Body of pancreas (tissue), 4 donors: ENCODE data around the gene LALBA. TPM values are rescaled to one million over a fixed set of nuclear protein-coding genes. Genes with fewer than 3 reads are reported as not detected.

Source experiments
- ATAC-seq: fragments of 150-250 bp; one replicate; pipeline ENCODE4 v1.9.1; 2016
- DNase-seq, 4 donors: peaks; one replicate each; pipeline ENCODE4 v3.0.0-alpha.2; 2019
- H3K27ac ChIP-seq, 4 donors: fragments of 200-600 bp; sonication (generic); 1 replicate in 3 of 4; 2 replicates in 1 of 4; pipeline versions ENCODE4 v1.5.1 to v1.6.1; 2016 to 2019; ENCODE audit warnings: mild to moderate bottlenecking in 1 of 4, mixed read lengths in 1 of 4, moderate library complexity in 1 of 4
- H3K27me3 ChIP-seq, 2 donors: fragments of 200-600 bp; sonication (generic); one replicate each; pipeline ENCODE4 v1.6.0; 2016; ENCODE audit warnings: mild to moderate bottlenecking in 1 of 2
- H3K36me3 ChIP-seq, 2 donors: fragments of 200-600 bp; sonication (generic); replicated peaks in 1 of 2; 2 replicates each; pipeline ENCODE4 v1.5.1; 2016; ENCODE audit warnings: low read depth in 2 of 2; ENCODE audit not compliant: insufficient read depth in 1 of 2
- H3K4me1 ChIP-seq: fragments of 200-600 bp; sonication (generic); one replicate; pipeline ENCODE4 v1.6.0; 2016
- H3K4me3 ChIP-seq, 2 donors: fragments of 200-600 bp; sonication (generic); 1 replicate in 1 of 2; 2 replicates in 1 of 2; pipeline ENCODE4 v1.5.1; 2016 to 2019
- H3K9me3 ChIP-seq, 3 donors: fragments of 200-600 bp; sonication (generic); 1 replicate in 2 of 3; 2 replicates in 1 of 3; pipeline ENCODE4 v1.5.1; 2016
- POLR2A ChIP-seq, 3 donors: fragments of 450-650 bp; IDR thresholded peaks; one replicate each; pipeline ENCODE4 v1.6.1; 2016; ENCODE audit warnings: antibody characterized with exemption in 3 of 3, mild to moderate bottlenecking in 2 of 3
- WGBS, 2 donors: methylation state at CpG; one replicate each; pipeline ENCODE4 v1.1.5; 2017; 5-methylcytosine and 5-hydroxymethylcytosine counted together
- intact Hi-C: fragments of 100-400 bp; cut with DNase I; formaldehyde crosslinking; loops from one replicate; pipeline ENCODE4 v1.15.1; 2023
- total RNA-seq, 2 donors: library from RNA; depleted of rRNA; stranded (reverse); fragments of >200 nt; gene quantifications; one replicate each; pipeline ENCODE4 v1.1.0, GENCODE V29; 2016
- TF ChIP-seq, protein P1 (sequence below), 7 experiments: fragments of 450-650 bp in 4 of 7; fragments of 200-600 bp in 3 of 7; sonication (generic) in 3 of 7; IDR thresholded peaks; one replicate each; pipeline ENCODE4 v1.5.1; 2016 to 2019; ENCODE audit warnings: antibody characterized with exemption in 7 of 7

The LALBA gene
- total RNA-seq, 2 donors from 2014 or later: not detected

DNA sequence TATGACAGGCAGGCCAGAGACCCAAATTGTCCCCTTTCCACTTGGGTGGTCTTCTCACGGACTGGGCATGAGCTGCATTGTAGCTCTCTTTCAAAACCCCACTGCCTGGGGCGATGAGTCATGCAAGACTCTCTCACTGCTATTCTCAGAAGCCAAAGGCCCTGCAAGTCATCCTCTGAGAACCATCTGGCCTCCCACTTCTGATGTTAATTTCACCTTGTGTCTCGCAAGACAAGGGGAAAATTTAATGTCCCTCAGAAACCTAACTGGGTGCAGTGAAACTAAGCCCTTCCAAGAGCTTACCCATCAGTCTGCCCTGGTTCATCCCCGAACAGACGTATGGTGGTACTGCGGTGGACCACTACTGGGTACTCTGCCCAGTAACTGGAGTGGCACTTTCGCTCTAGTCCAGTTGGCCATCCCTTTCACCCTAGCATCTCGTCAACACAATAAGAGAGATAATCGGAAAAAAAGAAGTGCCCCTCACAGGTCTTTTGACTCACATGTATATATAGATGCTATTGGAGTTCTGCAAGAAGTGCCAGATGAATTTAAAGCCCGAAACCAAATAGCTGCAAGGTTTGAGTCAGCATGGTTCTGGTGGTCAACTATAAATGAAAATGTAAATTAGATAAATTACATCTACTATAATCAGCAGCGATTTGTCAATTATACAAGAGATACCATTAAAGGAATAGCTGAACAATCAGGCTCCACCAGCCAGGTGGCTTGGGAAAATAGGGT lies 31.3 kb upstream of the LALBA start:
- DNase-seq (no peak), ATAC-seq (no peak)
- Histone ChIP-seq H3K9me3 (peaks cover 0 to 15% (median 0%) of the 10 kb centered on the region in 3 donors), H3K27me3 (no peaks in the 10 kb centered on the region), H3K4me3 (no peak overlapping the region), H3K36me3 (no peaks in the 10 kb centered on the region), H3K27ac (no peak overlapping the region), H3K4me1 (no peaks in the 10 kb centered on the region)
- 72 to 76% methylated on average over 11 of the region's 11 CpGs for WGBS, 2 donors
- intact Hi-C loops: no loop called here
- TF ChIP-seq POLR2A (IDR thresholded peaks at IDR 0.05): no peak
- TF ChIP-seq, protein P1, sequence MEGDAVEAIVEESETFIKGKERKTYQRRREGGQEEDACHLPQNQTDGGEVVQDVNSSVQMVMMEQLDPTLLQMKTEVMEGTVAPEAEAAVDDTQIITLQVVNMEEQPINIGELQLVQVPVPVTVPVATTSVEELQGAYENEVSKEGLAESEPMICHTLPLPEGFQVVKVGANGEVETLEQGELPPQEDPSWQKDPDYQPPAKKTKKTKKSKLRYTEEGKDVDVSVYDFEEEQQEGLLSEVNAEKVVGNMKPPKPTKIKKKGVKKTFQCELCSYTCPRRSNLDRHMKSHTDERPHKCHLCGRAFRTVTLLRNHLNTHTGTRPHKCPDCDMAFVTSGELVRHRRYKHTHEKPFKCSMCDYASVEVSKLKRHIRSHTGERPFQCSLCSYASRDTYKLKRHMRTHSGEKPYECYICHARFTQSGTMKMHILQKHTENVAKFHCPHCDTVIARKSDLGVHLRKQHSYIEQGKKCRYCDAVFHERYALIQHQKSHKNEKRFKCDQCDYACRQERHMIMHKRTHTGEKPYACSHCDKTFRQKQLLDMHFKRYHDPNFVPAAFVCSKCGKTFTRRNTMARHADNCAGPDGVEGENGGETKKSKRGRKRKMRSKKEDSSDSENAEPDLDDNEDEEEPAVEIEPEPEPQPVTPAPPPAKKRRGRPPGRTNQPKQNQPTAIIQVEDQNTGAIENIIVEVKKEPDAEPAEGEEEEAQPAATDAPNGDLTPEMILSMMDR (IDR thresholded peaks at IDR 0.05): no peak

DNA sequence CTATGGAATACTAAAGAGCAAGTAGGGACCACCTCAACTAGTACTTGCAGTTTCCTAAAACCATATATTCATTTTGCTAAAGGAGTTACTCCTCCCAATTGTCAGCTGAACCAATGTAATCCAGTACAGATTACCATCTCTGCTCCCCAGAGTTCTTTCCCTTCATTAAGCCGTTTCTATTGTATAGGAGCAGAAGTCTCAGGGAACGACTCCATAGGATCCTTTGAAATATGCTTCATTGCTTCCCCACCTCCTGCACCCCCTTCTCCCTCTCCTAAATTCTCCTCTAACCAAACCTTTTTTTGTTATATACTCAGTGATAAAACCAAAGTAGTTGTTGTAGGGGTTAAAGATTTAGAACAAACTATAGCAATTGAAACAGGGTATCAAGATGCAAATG lies 30.7 kb upstream of the LALBA start:
- H3K4me1 ChIP-seq: no peaks in the 10 kb centered on the region
- H3K36me3 ChIP-seq: no peaks in the 10 kb centered on the region
- no peak overlapping the region for H3K27ac ChIP-seq
- no peak for DNase-seq
- no peaks in the 10 kb centered on the region for H3K27me3 ChIP-seq
- 53 to 57% methylated on average over 2 of the region's 2 CpGs for WGBS, 2 donors
- peaks cover 0 to 12% (median 0%) of the 10 kb centered on the region in 3 donors for H3K9me3 ChIP-seq
- no peak for ATAC-seq
- TF ChIP-seq, protein P1 (IDR thresholded peaks at IDR 0.05): no peak
- no peak for TF ChIP-seq POLR2A (IDR thresholded peaks at IDR 0.05)
- intact Hi-C loops: no loop called here
- no peak overlapping the region for H3K4me3 ChIP-seq

DNA sequence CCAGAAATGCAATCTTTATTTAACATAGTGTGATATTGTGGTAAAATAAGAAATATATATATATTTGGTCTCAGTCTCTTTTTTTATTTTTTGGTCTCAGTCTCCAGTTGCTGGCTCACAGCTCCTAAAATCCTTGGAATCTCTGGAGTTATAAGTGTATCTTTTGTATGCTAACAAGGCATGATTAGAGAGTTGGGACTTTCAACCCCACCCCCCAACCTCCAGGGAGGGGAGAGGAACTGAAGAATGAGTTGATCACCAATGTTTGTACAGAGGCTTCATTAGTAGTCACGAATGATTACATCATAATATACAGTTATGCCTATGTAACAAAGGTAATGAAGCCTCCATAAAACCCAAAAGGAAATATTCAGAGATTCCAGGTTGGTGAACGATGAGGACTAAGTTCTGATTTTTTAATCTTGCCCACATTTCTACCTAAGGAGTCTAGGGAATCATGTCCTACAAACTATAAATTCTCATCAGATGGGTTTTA lies 22.8 kb upstream of the LALBA start:
- TF ChIP-seq, protein P1 (IDR thresholded peaks at IDR 0.05): no peak
- no peak for TF ChIP-seq POLR2A (IDR thresholded peaks at IDR 0.05)
- intact Hi-C loops: no loop called here
- Histone ChIP-seq H3K4me1 (no peaks in the 10 kb centered on the region), H3K27me3 (no peaks in the 10 kb centered on the region), H3K36me3 (no peaks in the 10 kb centered on the region), H3K4me3 (no peak overlapping the region), H3K9me3 (no peaks in the 10 kb centered on the region), H3K27ac (no peak overlapping the region)
- DNase-seq: no peak
- ATAC-seq: no peak
- 54 to 58% methylated on average over 2 of the region's 2 CpGs for WGBS, 2 donors

DNA sequence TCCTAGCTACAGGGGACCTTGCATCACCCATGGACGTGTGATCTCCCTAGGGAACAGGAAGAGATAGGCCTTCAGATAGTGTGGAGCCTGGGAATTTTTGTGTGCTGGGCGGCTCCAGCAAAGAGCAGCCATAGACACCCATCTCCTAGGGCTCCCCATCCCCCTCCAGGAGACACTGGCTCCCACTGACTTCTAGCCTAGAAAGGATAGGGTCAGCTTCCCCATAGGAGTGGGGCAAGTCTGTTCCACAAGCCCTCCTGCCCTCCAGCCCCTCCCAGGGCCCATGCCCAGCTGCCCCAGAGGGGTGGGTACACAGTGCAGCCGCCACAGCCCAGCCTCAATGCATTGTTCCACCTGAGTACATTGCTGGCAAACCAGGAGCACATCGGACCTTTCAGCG lies 16.5 kb upstream of the LALBA start:
- Histone ChIP-seq H3K9me3 (no peaks in the 10 kb centered on the region), H3K27ac (no peak overlapping the region), H3K27me3 (no peaks in the 10 kb centered on the region), H3K4me1 (no peaks in the 10 kb centered on the region), H3K36me3 (no peaks in the 10 kb centered on the region), H3K4me3 (no peak overlapping the region)
- 50 to 83% methylated on average over 1 to 5 of the region's 5 CpGs for WGBS, 2 donors
- no peak for ATAC-seq
- no peak for DNase-seq
- intact Hi-C loops: no loop called here
- TF ChIP-seq, protein P1 (IDR thresholded peaks at IDR 0.05): no peak
- no peak for TF ChIP-seq POLR2A (IDR thresholded peaks at IDR 0.05)

DNA sequence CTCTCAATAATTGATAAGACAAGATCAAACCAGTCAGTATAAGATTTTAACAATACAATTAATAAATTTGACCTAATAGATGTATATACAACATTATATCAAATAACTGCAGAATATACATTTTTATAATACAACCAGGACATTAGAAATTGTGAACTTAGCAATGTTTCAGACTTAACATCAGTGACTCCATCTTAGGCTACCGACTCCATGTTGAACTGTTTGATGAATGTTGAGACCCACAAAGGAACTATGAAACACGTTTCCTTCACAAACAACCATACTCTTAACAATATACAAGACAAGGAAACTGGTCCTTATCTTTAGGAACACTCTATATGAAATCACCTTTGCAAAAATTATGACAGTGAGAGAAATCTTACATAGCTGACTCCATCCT lies 13.9 kb upstream of the LALBA start:
- TF ChIP-seq, protein P1 (IDR thresholded peaks at IDR 0.05): no peak
- no peak for TF ChIP-seq POLR2A (IDR thresholded peaks at IDR 0.05)
- WGBS, 2 donors: 40 to 48% methylated on average over 2 of the region's 2 CpGs
- Histone ChIP-seq H3K27ac (no peak overlapping the region), H3K36me3 (no peaks in the 10 kb centered on the region), H3K9me3 (no peaks in the 10 kb centered on the region), H3K4me1 (no peaks in the 10 kb centered on the region), H3K4me3 (no peak overlapping the region), H3K27me3 (no peaks in the 10 kb centered on the region)
- intact Hi-C loops: no loop called here
- no peak for DNase-seq
- no peak for ATAC-seq
